ENCODE data around the gene GABARAP.
A peak's percentile ranks its signal among the peaks of the same experiment; 100 is the strongest.

GABARAP gene

DNA sequence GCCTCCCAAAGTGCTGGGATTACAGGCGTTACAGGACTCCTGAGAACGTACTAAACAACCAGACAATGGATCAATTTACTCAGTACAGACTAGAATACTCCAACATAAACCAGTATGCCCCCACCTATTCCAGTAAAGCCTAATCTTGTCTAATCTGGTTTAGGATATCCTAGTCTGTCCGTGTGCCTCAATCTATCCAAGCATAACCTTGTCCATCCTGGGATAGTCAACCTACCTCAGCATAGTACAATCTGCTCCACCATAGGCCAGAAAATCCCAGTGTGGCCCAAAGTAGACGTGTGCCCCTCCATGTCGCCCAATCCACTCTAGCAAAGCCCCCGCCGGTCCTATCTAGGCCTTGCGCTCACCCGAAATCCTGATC lies 8.6 kb downstream of the GABARAP start:
- TF ChIP-seq, protein P1, sequence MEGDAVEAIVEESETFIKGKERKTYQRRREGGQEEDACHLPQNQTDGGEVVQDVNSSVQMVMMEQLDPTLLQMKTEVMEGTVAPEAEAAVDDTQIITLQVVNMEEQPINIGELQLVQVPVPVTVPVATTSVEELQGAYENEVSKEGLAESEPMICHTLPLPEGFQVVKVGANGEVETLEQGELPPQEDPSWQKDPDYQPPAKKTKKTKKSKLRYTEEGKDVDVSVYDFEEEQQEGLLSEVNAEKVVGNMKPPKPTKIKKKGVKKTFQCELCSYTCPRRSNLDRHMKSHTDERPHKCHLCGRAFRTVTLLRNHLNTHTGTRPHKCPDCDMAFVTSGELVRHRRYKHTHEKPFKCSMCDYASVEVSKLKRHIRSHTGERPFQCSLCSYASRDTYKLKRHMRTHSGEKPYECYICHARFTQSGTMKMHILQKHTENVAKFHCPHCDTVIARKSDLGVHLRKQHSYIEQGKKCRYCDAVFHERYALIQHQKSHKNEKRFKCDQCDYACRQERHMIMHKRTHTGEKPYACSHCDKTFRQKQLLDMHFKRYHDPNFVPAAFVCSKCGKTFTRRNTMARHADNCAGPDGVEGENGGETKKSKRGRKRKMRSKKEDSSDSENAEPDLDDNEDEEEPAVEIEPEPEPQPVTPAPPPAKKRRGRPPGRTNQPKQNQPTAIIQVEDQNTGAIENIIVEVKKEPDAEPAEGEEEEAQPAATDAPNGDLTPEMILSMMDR (IDR thresholded peaks at IDR 0.05; ENCODE audit: low read depth, low read length): no peak
- peak overlapping the region; percentile 87 for H3K4me3 ChIP-seq (ENCODE audit: low read depth, low read length)

DNA sequence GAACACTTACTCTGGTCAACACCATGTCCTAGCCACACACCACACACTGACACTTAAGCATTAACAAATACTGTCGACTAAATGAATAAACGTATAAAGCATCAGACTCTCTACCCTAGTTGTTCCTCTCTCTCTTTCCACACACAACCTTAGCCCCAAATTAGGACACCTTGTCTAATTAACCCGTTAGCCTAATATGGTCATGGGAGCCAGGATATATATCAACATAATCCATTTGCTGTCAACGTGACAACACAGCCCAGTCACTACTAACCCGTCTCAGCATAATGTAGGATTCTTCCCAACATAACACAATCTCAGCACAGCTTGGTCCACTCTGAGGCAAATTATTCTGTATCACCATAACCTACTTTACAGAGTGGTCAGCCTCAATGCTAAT lies 10.1 kb downstream of the GABARAP start:
- TF ChIP-seq, protein P1 (IDR thresholded peaks at IDR 0.05; ENCODE audit: low read depth, low read length): no peak
- no peak overlapping the region for H3K4me3 ChIP-seq (ENCODE audit: low read depth, low read length)

DNA sequence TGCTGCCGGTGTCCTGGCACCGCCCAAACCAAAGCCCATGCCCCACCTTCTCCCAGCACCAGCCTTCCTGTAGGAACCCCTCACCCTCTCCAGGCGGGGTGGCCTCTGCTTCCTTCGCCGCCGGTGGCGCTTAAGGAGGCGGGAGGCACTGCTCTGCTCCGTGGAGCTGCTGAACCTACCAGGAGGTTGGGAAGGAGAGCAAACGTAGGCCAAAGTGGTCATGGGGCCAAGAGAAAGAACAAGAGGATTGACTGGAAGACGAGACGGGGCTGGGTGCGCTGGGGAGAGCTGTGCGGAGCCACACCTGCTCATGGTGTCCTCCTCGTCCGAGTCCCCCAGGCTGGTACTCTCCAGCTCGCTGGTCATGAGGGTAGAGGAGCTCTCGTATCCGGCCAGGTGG lies 12.7 kb downstream of the GABARAP start:
- TF ChIP-seq, protein P1 (IDR thresholded peaks at IDR 0.05; ENCODE audit: low read depth, low read length): no peak
- no peak overlapping the region for H3K4me3 ChIP-seq (ENCODE audit: low read depth, low read length)

DNA sequence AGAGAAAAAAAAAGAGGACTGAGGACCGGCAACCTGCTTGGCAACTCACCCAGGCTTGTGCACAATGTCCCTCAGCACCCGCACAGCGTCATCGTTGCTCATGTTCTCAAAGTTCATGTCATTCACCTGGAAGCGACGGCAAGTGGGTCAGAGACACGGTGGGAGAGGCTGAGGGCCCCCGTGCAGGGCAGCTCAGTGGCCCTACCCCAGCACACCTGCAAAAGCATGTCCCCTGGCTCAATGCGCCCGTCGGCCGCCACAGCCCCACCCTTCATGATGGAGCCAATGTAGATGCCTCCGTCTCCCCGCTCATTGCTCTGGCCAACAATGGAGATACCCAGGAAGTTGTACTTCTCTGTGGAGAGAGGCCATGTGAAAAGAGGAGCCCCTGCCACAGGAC lies 13.3 kb downstream of the GABARAP start:
- TF ChIP-seq, protein P1 (IDR thresholded peaks at IDR 0.05; ENCODE audit: low read depth, low read length): no peak
- no peak overlapping the region for H3K4me3 ChIP-seq (ENCODE audit: low read depth, low read length)

DNA sequence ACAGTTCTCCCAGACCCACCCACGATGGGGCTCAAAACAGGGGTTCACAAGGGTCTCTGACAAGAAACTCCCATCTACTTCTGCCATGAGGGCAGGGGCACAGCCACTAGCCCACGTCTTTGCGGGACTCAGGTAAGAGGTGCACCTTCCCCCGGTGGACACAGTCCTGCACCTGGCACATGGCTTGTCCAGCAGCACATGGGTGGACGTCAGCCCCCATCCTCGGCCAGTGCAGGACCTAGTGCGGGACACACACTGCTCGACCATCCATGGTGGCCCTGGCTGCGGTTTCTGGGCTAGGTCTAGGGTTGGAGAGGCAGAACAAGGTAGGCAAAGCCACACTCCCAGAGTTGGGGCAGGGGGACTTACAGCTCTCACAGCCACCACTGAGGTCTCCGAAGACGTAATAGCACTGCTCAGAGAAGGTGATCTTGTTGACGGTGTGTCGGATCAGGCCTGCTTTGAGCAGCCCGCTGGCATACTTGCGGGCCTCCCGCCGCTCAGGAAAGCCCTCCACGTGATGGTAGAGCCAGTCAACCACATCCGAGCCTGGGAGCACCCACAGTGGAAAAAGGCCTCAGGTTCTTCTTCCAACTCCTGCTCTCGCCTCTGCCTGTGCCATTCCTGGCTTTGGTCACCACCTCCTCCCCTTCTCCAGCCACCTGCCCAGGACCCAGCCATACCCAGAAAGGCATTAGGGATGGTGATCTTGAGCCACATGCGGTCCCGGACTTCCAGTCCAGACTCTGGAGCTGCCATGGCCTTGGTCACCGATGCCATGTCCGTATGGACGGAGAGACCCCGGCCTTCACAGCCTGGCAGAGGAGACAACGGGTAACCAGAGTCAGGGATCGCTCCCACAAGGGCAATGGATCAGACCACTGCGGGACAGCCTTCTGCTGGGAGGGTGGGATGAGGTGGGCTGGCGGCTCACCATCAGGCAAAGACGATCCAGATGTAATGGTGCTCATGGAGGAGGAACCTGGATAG lies 15.2 kb downstream of the GABARAP start:
- H3K4me3 ChIP-seq (ENCODE audit: low read depth, low read length): no peak overlapping the region
- TF ChIP-seq, protein P1 (IDR thresholded peaks at IDR 0.05; ENCODE audit: low read depth, low read length): no peak

DNA sequence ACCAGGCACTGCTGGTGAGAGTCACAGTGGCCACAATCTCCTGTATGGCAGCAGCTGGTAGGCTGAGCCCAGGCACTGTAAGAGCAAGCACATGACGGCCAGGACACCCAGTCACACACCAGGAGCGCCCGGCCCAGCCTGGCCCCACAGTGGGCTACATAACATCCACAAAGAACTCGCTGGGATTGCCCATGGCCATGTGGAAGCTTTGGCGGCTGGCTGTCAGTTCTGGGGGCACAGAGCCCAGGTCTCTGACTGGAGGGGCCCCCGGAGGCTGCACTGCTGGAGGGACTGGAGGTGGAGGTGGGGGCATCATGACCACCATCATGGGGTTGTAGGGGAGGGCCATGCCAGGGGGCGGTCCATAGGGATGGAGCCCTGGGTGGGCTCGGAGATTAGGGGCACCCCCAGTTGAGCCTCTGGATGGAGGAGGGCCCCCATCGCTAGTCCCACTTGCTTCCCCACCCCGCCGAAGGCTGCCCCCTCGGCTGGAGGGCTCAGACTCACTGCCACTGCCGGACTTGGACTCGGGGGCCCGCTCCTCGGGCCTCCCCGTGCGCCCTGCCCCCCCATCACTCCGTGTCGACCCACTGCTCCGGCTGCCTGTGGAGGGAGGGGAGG lies 16.4 kb downstream of the GABARAP start:
- TF ChIP-seq, protein P1 (IDR thresholded peaks at IDR 0.05; ENCODE audit: low read depth, low read length): no peak
- H3K4me3 ChIP-seq (ENCODE audit: low read depth, low read length): no peak overlapping the region

DNA sequence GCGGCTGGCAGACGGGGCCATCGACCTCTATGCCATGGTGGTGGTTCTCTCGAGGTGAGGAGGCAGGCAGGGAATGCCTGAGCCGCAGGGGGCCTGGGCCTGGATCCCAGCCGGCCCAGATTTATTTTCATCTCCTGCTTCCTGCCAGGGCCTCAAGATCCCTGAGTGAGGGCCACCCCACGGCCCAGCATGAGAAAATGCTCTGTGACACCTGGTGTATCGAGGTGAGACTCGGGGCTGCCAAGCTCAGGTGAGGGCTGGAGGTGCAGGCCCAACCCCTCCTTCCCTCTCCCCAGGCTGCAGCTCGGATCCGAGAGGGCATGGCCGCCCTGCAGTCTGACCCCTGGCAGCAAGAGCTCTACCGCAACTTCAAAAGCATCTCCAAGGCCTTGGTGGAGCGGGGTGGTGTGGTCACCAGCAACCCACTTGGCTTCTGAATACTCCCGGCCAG lies 17.6 kb downstream of the GABARAP start:
- TF ChIP-seq, protein P1 (IDR thresholded peaks at IDR 0.05; ENCODE audit: low read depth, low read length): no peak

More for the DNA sequence above, 17.6 kb downstream of the GABARAP start:
- no peak overlapping the region for H3K4me3 ChIP-seq (ENCODE audit: low read depth, low read length)
